Activated B cell treated with CpG ODN at 0.5 μM for 24 hours (primary cell): Measurements from ENCODE around the gene NCK2. TPM values are rescaled to one million over a fixed set of nuclear protein-coding genes. Genes with fewer than 3 reads are reported as not detected.

Source experiments
- ATAC-seq: fragments of 200-7000 bp; cut with Tn5 transposase; one replicate; pipeline ENCODE4 v1.10.0; 2021; ENCODE audit warnings: low read depth, mild to moderate bottlenecking, moderate library complexity
- CTCF ChIA-PET: fragments of 350-600 bp; sonication (Branson Sonifier 250); formaldehyde crosslinking; loops from one replicate; lab custom pipeline; 2021; ENCODE audit warnings: antibody characterized with exemption; lab: Charles Lee
- POLR2A ChIA-PET: fragments of 350-600 bp; sonication (Branson Sonifier 250); formaldehyde crosslinking; loops from one replicate; lab custom pipeline; 2021; ENCODE audit warnings: antibody characterized with exemption; lab: Charles Lee
- DNase-seq: peaks from one replicate; pipeline ENCODE4 v3.0.0; 2022
- H3K27ac Mint-ChIP-seq: one replicate; pipeline ENCODE4 v1.8.0; 2020; ENCODE audit warnings: mixed read lengths
- H3K27me3 Mint-ChIP-seq: one replicate; pipeline ENCODE4 v1.8.0; 2021; ENCODE audit warnings: mixed read lengths
- H3K36me3 Mint-ChIP-seq: one replicate; pipeline ENCODE4 v1.8.0; 2021; ENCODE audit warnings: low read depth, mixed read lengths
- H3K4me1 Mint-ChIP-seq: one replicate; pipeline ENCODE4 v1.8.0; 2021; ENCODE audit warnings: mixed read lengths
- H3K4me3 Mint-ChIP-seq: one replicate; pipeline ENCODE4 v1.8.0; 2020; ENCODE audit warnings: mild to moderate bottlenecking, mixed read lengths
- H3K9me3 Mint-ChIP-seq: one replicate; pipeline ENCODE4 v1.8.0; 2020; ENCODE audit warnings: mixed read lengths
- intact Hi-C: fragments of 100-400 bp; cut with micrococcal nuclease; formaldehyde crosslinking; loops from one replicate; pipeline ENCODE4 v1.15.1; 2024
- total RNA-seq: library from RNA; stranded (reverse); gene quantifications from 2 replicates; pipeline ENCODE4 v1.2.3, GENCODE V29; 2022
- TF ChIP-seq, protein P1 (sequence below): fragments of 200-600 bp; IDR thresholded peaks from one replicate; pipeline ENCODE4 v1.8.0; 2022; ENCODE audit warnings: antibody characterized with exemption, mild to moderate bottlenecking

Gene NCK2
- total RNA-seq, 1 donor from 2014 or later, result 53.4 TPM

DNA sequence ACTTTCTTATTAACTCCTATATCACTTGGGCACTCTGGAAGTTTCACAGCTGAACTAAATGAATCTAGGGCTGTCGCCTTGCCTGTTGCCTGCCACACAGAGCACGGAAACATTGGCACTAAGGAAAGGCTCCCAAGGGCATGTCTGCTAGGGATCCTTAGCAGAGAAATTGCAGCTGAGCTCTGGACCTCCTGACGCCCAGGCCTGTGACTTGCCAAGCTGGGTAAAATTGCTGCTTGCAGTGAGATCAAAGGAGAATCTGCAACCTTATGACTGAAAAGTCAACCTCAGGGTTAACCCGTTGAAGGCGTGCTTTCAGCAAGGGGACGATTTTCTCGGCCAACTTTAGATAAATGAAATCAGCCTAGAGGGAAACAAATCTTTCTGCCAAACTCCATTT, 189.8 kb downstream of the NCK2 start:
- no peak overlapping the region for H3K27ac Mint-ChIP-seq
- TF ChIP-seq, protein P1, sequence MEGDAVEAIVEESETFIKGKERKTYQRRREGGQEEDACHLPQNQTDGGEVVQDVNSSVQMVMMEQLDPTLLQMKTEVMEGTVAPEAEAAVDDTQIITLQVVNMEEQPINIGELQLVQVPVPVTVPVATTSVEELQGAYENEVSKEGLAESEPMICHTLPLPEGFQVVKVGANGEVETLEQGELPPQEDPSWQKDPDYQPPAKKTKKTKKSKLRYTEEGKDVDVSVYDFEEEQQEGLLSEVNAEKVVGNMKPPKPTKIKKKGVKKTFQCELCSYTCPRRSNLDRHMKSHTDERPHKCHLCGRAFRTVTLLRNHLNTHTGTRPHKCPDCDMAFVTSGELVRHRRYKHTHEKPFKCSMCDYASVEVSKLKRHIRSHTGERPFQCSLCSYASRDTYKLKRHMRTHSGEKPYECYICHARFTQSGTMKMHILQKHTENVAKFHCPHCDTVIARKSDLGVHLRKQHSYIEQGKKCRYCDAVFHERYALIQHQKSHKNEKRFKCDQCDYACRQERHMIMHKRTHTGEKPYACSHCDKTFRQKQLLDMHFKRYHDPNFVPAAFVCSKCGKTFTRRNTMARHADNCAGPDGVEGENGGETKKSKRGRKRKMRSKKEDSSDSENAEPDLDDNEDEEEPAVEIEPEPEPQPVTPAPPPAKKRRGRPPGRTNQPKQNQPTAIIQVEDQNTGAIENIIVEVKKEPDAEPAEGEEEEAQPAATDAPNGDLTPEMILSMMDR, result no peak
- no peak for ATAC-seq
- ChIA-PET CTCF (no interaction called here), POLR2A (no interaction called here)
- no peak for DNase-seq
- no peaks in the 10 kb centered on the region for H3K4me1 Mint-ChIP-seq
- H3K4me3 Mint-ChIP-seq, result no peak overlapping the region
- intact Hi-C loops, result no loop called here
- no peaks in the 10 kb centered on the region for H3K36me3 Mint-ChIP-seq
- H3K9me3 Mint-ChIP-seq, result peaks cover 12% of the 10 kb centered on the region
- H3K27me3 Mint-ChIP-seq, result no peaks in the 10 kb centered on the region

DNA sequence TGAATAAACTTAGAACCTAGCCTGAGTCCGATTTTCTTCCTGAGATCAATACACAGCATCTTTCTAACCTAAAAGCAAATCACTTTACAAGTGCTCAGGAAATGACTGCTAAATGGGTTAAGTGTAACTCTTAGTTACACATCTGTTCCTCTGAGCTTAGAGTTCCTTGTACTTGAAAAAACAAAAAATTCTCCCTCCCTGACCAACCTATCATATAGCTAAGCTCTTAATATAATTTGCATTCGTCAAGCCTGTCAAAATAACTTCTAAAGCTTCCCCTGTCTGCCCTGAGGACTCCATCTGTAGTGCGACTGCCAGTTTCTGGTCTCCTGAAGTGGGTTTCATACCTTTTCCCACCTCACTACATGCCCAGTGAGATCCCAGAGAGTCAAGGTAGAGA, 190.4 kb downstream of the NCK2 start:
- Mint-ChIP-seq H3K4me1 (no peaks in the 10 kb centered on the region), H3K9me3 (peaks cover 14% of the 10 kb centered on the region), H3K36me3 (no peaks in the 10 kb centered on the region), H3K4me3 (no peak overlapping the region), H3K27ac (no peak overlapping the region), H3K27me3 (no peaks in the 10 kb centered on the region)
- no peak for ATAC-seq
- ChIA-PET CTCF (no interaction called here), POLR2A (no interaction called here)
- no peak for DNase-seq
- TF ChIP-seq, protein P1, result no peak
- intact Hi-C loops, result no loop called here

DNA sequence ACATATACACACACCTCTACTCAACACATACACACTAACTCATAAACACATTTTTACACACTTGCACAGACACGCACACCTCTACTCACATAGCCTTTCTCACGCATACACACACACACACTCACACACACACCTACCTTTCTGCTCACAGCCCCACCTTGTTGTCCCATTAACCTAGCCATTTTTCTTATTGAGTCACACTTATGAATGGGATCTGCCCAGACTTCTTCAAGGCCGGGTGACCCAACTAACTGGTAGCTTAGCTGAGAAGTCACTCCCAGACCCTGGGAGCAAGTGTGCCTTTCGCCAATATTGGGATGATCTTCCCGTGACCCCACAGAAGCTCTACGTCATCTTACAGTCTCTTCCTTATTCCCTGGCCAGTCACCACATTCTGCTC, 192.2 kb downstream of the NCK2 start:
- H3K27me3 Mint-ChIP-seq, result no peaks in the 10 kb centered on the region
- ATAC-seq, result no peak
- TF ChIP-seq, protein P1, result no peak
- no peaks in the 10 kb centered on the region for H3K4me1 Mint-ChIP-seq
- H3K36me3 Mint-ChIP-seq, result no peaks in the 10 kb centered on the region
- POLR2A ChIA-PET, result no interaction called here
- CTCF ChIA-PET, result no interaction called here
- H3K4me3 Mint-ChIP-seq, result no peak overlapping the region
- H3K9me3 Mint-ChIP-seq, result peaks cover 14% of the 10 kb centered on the region
- H3K27ac Mint-ChIP-seq, result no peak overlapping the region
- no peak for DNase-seq
- intact Hi-C loops, result no loop called here

DNA sequence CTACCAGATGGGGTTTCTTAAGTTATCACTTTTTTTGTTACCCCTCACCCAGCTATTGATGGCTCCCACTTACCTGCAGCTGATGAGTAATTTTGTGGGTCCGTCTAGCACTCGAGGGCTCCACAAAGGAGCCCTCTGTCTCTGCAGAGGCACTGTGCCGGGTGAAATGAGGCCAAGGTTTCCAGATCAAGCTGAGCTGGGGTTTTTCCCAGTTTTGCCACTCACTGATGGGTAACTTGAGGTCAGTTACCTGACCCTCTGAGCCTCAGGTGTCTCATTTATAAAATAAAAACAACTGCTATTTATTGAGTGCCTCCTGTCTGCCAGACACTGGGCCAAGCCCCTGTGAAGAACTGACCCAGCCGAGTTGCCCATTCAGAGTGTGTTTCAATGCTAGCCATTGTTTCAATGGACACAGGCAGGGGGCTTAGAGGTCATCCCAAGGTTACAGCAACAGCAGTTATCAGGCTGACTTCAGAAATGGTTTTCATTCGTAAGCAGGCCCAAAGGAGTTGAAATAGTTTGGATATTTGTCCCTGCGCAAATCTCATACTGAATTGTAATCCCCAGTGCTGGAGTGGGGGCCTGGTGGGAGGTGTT, 192.9 kb downstream of the NCK2 start:
- H3K9me3 Mint-ChIP-seq, result peaks cover 14% of the 10 kb centered on the region
- no peak overlapping the region for H3K27ac Mint-ChIP-seq
- DNase-seq (no peak), ATAC-seq (no peak)
- no peaks in the 10 kb centered on the region for H3K36me3 Mint-ChIP-seq
- no peaks in the 10 kb centered on the region for H3K27me3 Mint-ChIP-seq
- no peak overlapping the region for H3K4me3 Mint-ChIP-seq
- TF ChIP-seq, protein P1, result no peak
- intact Hi-C loops, result no loop called here
- no peaks in the 10 kb centered on the region for H3K4me1 Mint-ChIP-seq
- POLR2A ChIA-PET, result no interaction called here
- CTCF ChIA-PET, result no interaction called here
